HEK293T (cell line): ENCODE measurements around the gene IL20RA.
A peak's percentile ranks its signal among the peaks of the same experiment; 100 is the strongest.

Experiments
- CTCF ChIA-PET: fragments of 350-600 bp; formaldehyde crosslinking; extraction: SDS; loops from one replicate; lab custom pipeline; 2021; ENCODE audit warnings: antibody characterized with exemption, inconsistent platforms; lab: Yijun Ruan, JAX
- POLR2A ChIA-PET: fragments of 350-600 bp; formaldehyde crosslinking; extraction: SDS; loops from one replicate; lab custom pipeline; 2020; ENCODE audit warnings: antibody characterized with exemption, inconsistent platforms; lab: Yijun Ruan, JAX
- DNase-seq: peaks from one replicate; pipeline ENCODE4 v3.0.0; 2012; ENCODE audit warnings: mixed read lengths; ENCODE audit errors: extremely low spot score
- ARNT ChIP-seq: fragments of 450-650 bp; IDR thresholded peaks from 2 replicates; pipeline ENCODE4 v1.6.1; 2017; ENCODE audit warnings: mild to moderate bottlenecking
- BHLHE40 ChIP-seq: fragments of 450-650 bp; IDR thresholded peaks from 2 replicates; pipeline ENCODE4 v1.6.1; 2016; ENCODE audit warnings: mild to moderate bottlenecking, moderate library complexity, borderline replicate concordance
- CTBP1 ChIP-seq: fragments of 450-650 bp; IDR thresholded peaks from 2 replicates; pipeline ENCODE4 v1.6.1; 2016; ENCODE audit warnings: borderline replicate concordance
- ELF4 ChIP-seq: fragments of 450-650 bp; IDR thresholded peaks from 2 replicates; pipeline ENCODE4 v1.6.1; 2017; ENCODE audit warnings: antibody characterized with exemption
- FOXA1 ChIP-seq: fragments of 450-650 bp; IDR thresholded peaks from 2 replicates; pipeline ENCODE4 v1.6.1; 2016; ENCODE audit warnings: mild to moderate bottlenecking
- FOXK2 ChIP-seq: fragments of 450-650 bp; IDR thresholded peaks from 2 replicates; pipeline ENCODE4 v1.6.1; 2016; ENCODE audit warnings: mild to moderate bottlenecking
- FOXM1 ChIP-seq: fragments of 450-650 bp; IDR thresholded peaks from 2 replicates; pipeline ENCODE4 v1.6.1; 2017; ENCODE audit warnings: mild to moderate bottlenecking, borderline replicate concordance
- HDGF ChIP-seq: fragments of 450-650 bp; IDR thresholded peaks from 2 replicates; pipeline ENCODE4 v1.6.1; 2017; ENCODE audit warnings: antibody characterized with exemption, borderline replicate concordance
- L3MBTL2 ChIP-seq: fragments of 450-650 bp; conservative IDR thresholded peaks from 2 replicates; pipeline ENCODE4 v1.6.1; 2016; ENCODE audit warnings: mild to moderate bottlenecking
- LEF1 ChIP-seq: fragments of 450-650 bp; IDR thresholded peaks from 2 replicates; pipeline ENCODE4 v1.6.1; 2017; ENCODE audit warnings: mild to moderate bottlenecking, borderline replicate concordance
- NFRKB ChIP-seq: fragments of 450-650 bp; IDR thresholded peaks from 2 replicates; pipeline ENCODE4 v1.6.1; 2016; ENCODE audit warnings: mild to moderate bottlenecking, moderate library complexity
- SP1 ChIP-seq: fragments of 450-650 bp; IDR thresholded peaks from 2 replicates; pipeline ENCODE4 v1.6.1; 2017
- SUZ12 ChIP-seq: fragments of 450-650 bp; IDR thresholded peaks from 2 replicates; pipeline ENCODE4 v1.6.1; 2016; ENCODE audit warnings: mild to moderate bottlenecking
- TARDBP ChIP-seq: fragments of 450-650 bp; IDR thresholded peaks from 2 replicates; pipeline ENCODE4 v1.6.1; 2016
- ZNF384 ChIP-seq: fragments of 450-650 bp; IDR thresholded peaks from 2 replicates; pipeline ENCODE4 v1.6.1; 2016
- TF ChIP-seq, protein P1 (sequence below): fragments of 450-650 bp; IDR thresholded peaks from 2 replicates; pipeline ENCODE4 v1.6.1; 2016

Gene IL20RA

DNA sequence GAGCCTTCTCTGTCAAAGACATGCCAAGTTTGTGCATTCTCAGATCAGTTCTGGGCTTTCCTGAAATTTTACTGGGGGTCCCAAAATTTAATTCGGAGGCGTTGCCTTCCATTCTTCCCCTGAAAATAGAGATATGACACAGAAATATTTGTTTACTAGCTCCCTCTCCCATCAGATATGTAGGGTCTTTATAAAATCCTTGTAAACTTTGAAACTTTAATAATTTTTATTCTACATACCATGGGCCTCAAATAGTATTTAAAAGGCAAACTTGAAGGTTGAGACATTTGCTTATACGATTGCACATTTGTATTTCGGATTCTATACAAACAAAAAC, 54.6 kb downstream of the IL20RA start:
- ChIA-PET CTCF (interaction anchor here (1.2 kb wide), 1 partner anchor 104 kb away, joined by 4 read pairs; no protein-coding TSS in a partner anchor), POLR2A (no interaction called here)
- no peak for DNase-seq
- TF ChIP-seq ZNF384 = no peak

DNA sequence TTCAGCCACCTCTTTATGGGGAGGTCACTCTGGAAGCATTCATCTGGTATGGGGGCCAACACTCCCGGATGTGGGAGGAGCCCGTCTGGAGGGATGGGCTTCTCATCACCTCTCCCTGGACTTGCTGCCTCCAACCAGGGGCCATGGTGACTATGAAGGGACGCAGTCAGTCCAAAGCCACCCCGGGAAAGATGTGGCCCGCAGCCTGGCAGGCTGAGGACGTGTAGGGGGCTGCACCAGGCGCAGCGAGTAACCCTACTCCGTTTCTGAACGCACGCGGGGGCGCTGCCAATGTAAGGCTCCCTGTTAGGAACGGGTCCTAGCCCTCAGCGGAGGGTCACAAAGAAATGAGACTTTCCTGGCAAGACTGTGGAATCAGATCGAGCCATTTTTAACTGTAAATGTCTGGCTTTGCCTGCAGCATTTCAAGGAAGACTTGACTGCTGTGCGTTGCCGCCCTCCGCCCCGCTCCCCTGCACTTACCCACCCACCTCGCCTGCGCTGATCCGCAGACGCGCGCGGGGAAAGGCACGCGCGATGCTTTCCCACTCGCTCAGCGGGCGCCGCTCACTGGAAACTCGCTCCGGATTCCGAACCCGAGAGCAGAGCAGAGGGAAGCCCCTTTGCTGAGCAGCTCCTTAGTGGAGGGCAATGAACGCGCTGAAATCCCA, 55.1 kb downstream of the IL20RA start:
- POLR2A ChIA-PET = interaction anchor here (1.4 kb wide), 1 partner anchor 18 kb away, joined by 4 read pairs; no protein-coding TSS in a partner anchor
- peak; percentile 67 for DNase-seq
- TF ChIP-seq SP1 (no peak), L3MBTL2 (peak; percentile 82), LEF1 (no peak), TARDBP (peak; percentile 90), FOXA1 (no peak)
- CTCF ChIA-PET = interaction anchor here (1.2 kb wide), 1 partner anchor 105 kb away, joined by 4 read pairs; no protein-coding TSS in a partner anchor

DNA sequence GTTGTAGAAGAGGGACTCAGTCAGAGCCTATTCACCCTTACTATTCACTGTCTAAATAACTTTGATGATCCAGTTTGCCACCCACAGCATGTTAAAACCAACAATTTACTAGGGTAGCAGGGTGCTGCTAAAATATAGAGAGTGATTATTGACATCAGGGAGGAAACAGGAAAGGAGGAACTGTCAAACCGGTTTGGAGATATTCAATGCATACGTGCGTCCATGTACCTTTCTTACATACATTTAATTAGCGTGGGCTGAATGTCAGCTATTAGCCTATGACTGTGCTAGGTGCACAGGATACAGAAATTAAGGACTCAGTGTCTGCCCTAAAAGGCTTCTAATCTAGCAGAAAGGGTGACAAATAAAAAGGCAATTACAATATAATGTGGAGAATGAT, 57.2 kb downstream of the IL20RA start:
- TF ChIP-seq NFRKB (no peak), ELF4 (no peak), HDGF (no peak), LEF1 (no peak), FOXA1 (no peak), CTBP1 (no peak), SUZ12 (no peak), SP1 (no peak), FOXM1 (no peak), TARDBP (no peak), ARNT (no peak), FOXK2 (no peak)
- TF ChIP-seq, protein P1, sequence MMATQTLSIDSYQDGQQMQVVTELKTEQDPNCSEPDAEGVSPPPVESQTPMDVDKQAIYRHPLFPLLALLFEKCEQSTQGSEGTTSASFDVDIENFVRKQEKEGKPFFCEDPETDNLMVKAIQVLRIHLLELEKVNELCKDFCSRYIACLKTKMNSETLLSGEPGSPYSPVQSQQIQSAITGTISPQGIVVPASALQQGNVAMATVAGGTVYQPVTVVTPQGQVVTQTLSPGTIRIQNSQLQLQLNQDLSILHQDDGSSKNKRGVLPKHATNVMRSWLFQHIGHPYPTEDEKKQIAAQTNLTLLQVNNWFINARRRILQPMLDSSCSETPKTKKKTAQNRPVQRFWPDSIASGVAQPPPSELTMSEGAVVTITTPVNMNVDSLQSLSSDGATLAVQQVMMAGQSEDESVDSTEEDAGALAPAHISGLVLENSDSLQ = no peak
- ChIA-PET POLR2A (no interaction called here), CTCF (no interaction called here)

DNA sequence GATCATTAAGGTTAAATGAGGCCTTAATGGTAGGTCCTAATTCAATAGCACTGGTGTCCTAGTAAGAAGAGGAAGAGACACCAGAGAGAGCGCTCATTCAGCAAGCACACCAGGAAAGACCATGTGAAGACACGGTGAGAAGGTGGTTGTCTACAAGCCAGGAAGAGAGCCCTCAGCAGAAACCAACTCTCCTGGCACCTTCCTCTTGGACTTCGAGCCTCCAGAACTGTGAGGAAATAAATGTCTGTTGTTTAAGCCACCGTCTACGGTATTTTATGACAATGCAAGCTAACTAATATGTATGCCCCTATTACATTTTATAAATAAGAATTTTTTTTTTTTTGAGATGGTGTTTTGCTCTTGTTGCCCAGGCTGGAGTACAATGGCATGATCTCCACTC, 59.3 kb downstream of the IL20RA start:
- CTCF ChIA-PET = interaction anchor here (0.6 kb wide), 1 partner anchor 75 kb away, joined by 3 read pairs; no protein-coding TSS in a partner anchor

More for the DNA sequence above, 57.2 kb downstream of the IL20RA start:
- DNase-seq = no peak

DNA sequence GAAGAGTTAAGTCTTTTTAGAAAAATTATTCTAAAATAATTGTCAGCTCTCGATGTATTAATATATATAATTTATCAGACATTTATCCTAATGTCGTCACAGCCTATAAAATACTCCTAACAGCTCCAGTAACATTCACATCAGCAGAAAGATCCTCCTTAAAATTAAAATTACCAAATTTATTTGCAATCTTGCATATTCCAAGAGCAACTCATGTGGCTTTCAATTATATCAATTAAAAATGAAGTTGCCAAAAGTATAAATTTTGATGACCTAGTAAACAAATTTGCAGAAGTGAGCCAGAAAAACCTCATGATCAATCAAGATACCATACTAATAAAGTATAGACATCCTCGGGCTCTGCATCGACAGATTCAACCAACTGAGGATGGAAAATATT, 60.2 kb downstream of the IL20RA start:
- CTCF ChIA-PET = no interaction called here
- TF ChIP-seq FOXA1 = no peak
- TF ChIP-seq ARNT = no peak
- no peak for TF ChIP-seq FOXK2
- no peak for TF ChIP-seq HDGF
- TF ChIP-seq, protein P1 = no peak
- TF ChIP-seq NFRKB = no peak
- no peak for TF ChIP-seq FOXM1
- no peak for TF ChIP-seq LEF1
- no peak for TF ChIP-seq ZNF384
- TF ChIP-seq TARDBP = no peak
- POLR2A ChIA-PET = no interaction called here
- no peak for DNase-seq

More for the DNA sequence above, 59.3 kb downstream of the IL20RA start:
- no peak for DNase-seq
- POLR2A ChIA-PET = no interaction called here
- TF ChIP-seq, protein P1 = no peak
- TF ChIP-seq BHLHE40 (no peak), L3MBTL2 (no peak)

DNA sequence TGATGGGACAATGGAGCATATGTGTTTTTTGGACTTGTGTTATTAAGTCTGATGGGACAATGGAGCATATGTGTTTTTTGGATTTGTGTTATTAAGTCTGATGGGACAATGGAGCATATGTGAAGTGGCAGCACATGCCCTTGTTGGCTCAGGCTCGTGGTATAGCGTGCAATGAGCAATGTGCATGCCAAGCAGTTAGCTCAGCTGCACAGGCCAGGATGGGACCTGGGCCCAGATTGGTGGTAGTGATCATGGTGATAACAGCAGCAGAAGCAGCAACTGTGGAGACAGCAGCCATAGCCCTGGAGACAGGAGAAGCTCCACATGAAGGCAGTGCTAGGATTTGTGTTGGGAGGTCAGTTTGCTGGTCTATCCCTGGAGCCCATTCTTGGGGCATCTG, 61.1 kb downstream of the IL20RA start:
- DNase-seq = no peak
- no peak for TF ChIP-seq ARNT
- TF ChIP-seq, protein P1 = no peak
- TF ChIP-seq LEF1 = no peak
- TF ChIP-seq NFRKB = no peak
- no peak for TF ChIP-seq SP1
- no peak for TF ChIP-seq L3MBTL2
- TF ChIP-seq FOXK2 = no peak
- no peak for TF ChIP-seq ELF4
- ChIA-PET CTCF (no interaction called here), POLR2A (no interaction called here)

DNA sequence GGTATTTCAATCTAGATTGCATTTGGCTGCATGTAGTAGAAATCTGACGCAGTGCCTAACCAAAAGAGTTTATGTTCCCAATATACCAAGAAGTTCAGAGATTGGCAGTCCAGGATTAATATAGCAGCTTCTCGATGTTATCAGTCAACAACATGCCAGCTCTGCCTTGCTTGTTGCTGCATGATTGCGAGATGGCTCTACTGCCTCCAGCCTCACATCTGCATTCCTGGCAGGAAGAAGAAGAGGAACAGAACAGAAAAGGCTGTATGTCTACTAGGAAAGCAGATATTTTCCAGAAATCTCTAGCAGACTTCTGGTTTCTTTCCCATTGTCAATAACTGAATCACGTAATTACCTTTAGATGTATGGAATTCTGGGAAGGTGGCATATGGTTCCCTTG, 61.8 kb downstream of the IL20RA start:
- TF ChIP-seq FOXK2 (no peak), ELF4 (no peak), FOXM1 (no peak), CTBP1 (no peak), L3MBTL2 (no peak)
- TF ChIP-seq, protein P1 = no peak
- ChIA-PET CTCF (no interaction called here), POLR2A (no interaction called here)
- DNase-seq = no peak
